NCI-H146 (cell line): ENCODE measurements around the gene CNDP2.
"Not testable (repeated sequence)": the region's sequence is repeated elsewhere in the genome, so short reads cannot be mapped to it uniquely, and the experiment has no call there.

Source experiments
- DNase-seq: peaks from one replicate; lab custom pipeline; 2025; lab: John Stamatoyannopoulos, UW

Gene CNDP2

DNA sequence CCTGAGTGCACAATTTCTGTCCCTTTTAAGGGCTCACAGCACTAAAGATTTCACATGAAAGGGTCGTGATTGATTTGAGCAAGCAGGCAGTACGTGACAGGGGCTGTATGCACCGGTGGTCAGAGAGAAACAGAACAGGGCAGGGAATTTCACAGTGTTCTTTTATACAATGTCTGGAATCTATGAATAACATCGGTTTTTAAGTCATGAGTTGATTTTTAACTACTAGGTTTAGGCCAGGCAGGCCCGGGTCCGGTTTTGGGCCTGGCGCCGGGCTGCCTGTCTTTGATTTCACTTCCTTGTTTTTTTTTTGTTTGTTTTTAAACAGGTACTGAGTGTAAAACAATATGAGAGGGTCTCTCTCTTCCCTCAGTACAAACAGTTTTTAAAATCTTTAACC is 4.6 kb downstream of the CNDP2 start:
- not testable (repeated sequence) for DNase-seq

DNA sequence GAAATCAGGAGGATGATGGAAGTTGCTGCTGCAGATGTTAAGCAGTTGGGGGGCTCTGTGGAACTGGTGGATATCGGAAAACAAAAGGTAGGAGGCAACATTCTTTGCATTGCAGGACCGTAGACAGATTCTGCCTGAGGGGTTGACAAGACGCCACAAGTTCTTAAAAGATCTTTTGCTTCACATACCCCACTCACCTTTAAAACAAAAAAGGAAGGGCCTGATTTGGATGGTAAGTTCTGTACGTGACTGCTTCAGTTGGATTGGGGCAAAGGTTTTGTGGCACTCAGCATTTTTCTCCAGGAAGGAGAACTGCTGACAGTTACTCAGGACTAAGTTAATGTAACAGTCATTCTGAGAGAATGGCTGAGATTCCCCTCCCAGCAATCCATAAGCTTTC is 5.2 kb downstream of the CNDP2 start:
- DNase-seq: no peak

DNA sequence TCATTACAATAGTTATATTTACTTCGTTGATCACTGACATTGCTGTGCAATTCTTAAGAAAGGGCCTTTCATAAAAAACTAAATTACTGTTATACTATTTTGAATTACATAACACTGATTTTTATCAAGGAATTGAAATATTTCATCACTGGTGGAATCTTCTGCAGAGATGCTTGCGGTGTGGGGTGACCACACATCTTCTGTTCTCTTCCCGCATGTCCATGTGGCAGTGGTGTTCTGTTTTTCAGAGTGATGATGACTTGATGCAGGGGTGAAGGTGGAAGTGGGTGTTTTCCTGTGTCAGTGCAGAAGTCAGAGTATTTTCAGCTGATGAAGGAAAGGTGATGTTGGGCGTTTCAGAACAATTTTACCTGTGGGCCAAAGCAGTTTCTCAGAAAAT is 7.0 kb downstream of the CNDP2 start:
- DNase-seq: no peak

DNA sequence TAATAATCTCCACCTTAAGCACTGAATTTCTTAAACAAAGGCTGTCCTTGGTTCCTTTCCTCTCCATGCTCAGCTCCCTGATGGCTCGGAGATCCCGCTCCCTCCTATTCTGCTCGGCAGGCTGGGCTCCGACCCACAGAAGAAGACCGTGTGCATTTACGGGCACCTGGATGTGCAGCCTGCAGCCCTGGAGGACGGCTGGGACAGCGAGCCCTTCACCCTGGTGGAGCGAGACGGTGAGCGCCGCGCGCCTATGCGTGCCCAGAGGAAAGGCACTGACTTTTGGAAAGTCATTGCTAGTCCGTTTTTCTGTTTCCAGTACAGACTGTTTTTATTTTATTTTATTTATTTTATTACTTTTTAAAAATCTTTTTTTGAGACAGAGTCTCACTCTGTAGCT is 9.6 kb downstream of the CNDP2 start:
- no peak for DNase-seq

DNA sequence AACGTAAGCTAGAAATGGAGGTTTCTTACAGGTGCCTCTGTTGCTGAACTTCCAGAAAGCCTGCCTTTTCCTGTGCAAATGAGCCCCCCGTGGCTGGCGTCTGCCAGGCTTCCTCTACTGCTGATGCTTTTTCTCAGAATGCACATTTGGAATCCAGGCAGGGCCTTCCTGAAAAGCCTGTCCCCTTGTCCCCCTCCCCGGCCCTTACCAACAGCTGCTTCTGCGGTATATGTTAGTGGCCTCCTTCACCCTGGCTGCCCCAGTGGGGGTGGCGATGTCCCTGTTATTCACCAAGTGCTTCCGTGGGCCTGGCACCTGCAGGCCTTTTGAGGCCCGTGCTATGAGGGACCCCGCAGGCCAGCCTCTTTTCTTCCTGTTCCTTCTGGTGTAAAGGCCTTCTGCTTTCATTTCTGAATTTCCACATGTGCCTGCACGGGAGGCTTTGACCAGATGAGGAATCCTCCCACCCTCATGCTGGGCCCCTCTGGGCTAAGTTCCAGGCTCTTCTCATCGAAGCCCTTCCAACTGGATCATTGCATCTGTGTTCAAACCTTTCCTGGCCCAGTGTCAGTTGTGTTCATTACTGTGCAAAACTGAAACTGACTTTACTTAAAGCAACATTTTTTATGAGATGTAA is 10.4 kb downstream of the CNDP2 start:
- DNase-seq: no peak

DNA sequence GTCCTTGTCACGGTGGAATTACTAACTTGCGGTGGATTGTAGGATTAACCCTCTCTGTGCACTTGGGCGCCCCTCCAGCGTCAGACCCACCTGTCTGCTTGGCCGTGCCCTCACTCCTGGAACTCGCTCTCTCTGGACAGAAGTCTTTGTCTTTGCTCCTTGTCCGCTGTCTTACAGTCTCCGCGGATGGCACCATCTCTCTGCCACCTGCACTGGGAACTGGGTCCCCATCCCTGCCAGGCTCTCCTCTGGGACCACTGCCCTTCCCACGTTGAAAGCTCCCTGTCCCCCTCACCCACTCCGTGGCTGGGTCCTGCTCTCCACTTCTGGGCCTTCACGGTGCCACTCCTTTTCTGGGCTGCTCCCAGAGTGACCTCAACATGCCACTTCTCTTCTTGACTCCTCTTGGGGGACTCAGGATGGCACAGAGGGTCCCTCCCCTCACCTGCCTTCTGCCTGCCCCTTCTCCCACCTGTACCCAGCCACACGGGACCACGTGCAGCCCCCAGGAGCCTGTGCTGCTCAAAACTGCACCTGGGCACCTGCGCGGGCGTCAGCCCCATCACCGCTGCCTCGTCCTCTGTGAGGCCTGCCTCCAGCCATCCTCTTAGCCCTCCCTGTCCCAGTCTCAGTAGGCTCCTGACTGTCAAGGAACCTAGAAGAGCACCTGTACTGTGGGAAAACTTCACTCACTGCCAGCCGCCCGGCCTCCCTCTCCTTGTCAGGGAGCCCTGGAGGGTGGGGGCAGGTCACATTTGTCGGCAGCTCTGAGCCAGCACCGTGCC is 11.1 kb downstream of the CNDP2 start:
- no peak for DNase-seq

DNA sequence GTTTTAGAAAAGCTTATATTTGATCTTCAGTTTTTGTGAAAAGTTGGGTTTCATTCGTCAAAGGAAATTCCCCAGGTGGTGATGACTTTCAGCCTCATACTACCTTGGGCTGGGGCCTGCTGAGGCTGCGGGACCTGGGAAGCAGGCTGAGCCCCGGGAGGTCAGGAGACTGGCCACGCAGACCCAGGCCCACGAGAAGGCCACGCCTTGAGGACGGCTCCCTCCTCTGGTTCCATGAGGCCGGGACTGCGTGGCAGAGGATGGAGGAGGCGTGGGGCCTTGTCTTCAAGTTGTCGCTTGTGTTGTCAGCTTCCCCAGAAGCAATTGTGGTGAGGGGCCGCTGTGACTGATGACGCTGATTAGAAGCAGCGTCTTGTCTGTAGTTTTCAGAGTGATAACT is 11.8 kb downstream of the CNDP2 start:
- DNase-seq: no peak

DNA sequence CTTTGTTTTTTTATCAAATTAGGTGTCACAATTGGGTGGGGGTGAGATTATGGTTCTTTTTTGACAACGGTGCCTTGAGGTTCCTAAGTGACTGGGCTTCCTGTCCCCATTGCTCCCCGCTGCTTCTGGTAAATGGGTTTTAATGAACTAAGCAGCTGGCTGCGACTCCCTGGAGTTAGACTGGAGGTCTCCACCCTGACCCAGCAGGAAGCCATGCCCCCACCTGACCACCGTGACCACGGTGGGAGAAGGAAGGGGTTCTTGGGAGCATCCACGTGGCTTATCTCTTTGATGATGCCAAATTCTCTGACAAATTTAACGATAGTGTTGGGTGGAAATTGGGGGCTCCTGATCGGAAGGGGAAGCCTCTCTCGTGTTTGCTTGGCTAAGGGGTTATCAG is 12.2 kb downstream of the CNDP2 start:
- no peak for DNase-seq

DNA sequence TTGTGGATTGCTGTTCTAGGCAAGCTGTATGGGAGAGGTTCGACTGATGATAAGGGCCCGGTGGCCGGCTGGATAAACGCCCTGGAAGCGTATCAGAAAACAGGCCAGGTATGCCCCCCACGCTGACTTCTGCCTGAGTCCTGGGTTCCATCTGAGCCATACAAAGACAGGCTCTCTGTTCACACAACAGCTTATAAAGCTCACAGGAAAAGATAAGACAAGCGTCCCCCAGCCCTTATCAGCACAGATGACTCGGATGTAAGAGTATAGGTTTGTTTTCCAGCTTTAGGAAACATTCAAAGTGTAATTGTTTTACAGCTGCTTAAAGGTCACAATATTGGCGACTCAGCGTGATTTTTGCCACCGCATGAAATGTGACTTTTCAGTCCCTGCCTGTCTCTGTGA is 12.7 kb downstream of the CNDP2 start:
- DNase-seq: no peak

DNA sequence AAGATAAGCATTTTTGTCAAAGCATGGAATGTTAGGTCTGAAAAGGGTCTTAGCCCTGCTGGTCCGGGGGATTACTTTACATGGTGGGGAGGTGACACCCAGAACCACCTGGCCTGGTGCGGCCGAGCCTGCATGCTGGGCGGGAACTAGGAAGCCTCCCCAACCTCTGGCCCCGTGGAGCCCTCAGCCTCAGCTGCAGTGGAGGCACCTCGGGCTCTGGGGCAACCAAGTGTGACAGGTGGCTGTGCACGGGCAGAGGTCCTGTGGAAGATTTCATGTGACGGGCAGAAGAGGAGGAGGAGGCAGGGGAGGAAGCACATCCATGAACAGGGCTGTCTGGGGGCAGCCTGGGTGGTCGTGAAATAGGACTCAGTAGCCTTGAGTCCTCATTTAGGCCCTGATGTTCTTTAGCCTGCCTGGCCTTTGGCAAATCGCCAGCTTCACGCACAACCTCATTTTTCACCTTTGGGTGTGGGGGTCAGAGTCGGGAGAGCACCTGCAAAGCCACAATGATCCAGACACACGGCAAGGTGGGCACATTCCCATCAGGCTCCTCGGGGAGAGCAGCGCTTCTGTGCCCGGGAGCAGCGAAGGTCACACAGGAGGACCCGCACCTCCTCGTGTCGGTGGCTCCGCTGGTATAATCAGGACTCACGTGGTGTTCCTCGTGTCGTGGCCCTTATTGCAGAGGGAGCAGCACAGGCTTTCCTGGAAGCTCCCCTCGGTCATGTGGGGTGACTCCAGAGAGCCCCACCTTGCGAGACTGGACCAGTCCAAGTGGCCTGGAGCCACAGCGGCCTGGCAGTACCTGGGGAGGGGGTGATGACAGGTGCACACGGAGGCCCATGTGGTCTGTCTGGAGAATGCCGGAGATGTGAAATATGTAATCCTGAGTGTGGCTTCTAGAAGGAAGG is 13.9 kb downstream of the CNDP2 start:
- no peak for DNase-seq

DNA sequence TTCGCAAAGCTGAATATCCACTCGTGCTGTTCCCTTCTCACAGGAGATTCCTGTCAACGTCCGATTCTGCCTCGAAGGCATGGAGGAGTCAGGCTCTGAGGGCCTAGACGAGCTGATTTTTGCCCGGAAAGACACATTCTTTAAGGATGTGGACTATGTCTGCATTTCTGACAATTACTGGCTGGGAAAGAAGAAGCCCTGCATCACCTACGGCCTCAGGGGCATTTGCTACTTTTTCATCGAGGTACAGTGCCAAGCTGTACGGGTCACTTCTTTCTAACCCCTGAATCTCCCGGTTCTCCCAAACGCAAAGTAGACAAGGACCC is 14.6 kb downstream of the CNDP2 start:
- no peak for DNase-seq

DNA sequence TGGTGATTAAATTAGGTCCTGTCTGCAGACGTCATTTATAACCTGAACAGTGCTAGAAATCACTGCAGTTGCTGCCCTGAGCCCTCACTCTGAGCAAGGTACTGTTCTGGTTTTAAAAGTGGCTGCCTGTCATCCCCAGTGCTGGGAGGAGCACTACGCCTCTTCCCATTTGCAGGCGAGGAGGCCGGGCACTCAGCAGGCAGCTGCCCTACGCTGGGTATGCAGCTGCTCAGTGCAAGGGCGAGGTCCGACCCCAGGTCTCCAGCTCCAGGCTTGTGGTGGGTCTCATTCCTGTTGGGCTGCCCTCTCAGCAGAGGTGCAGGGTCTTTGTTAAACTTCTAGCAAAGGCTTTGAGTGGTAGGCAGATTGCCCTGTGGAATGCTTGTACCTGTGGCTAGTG is 15.7 kb downstream of the CNDP2 start:
- no peak for DNase-seq

DNA sequence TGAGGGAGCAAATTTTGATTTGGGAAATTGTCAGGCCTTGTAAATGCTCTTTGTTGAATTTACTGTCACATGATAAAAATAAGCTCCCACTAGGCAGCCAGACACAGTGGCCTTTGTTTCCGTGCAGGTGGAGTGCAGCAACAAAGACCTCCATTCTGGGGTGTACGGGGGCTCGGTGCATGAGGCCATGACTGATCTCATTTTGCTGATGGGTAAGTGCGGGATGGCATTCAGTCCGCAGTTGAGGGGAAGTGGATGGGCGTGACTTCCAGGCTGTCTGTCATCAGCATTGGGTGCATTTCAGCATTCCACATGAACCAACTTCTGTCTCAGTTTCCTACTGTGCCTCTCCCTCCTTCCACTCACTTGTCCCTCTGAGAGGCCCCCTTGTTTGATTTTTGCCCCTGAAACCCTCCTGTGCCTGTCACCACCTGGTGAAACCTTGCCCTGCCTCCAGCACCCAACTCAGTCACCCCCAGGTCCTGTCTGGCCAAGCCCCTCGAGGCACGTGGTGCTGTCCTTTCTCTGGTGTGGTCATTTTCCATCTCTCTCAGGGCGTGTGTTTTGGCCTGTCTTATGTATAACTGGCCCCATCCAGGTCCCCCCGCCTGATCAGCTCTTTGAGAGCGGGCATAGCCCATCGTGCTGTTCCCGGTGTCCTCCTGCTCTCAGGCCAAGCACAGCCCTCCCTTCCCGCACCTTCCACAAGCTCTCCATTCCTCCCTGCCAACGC is 16.3 kb downstream of the CNDP2 start:
- DNase-seq: no peak

DNA sequence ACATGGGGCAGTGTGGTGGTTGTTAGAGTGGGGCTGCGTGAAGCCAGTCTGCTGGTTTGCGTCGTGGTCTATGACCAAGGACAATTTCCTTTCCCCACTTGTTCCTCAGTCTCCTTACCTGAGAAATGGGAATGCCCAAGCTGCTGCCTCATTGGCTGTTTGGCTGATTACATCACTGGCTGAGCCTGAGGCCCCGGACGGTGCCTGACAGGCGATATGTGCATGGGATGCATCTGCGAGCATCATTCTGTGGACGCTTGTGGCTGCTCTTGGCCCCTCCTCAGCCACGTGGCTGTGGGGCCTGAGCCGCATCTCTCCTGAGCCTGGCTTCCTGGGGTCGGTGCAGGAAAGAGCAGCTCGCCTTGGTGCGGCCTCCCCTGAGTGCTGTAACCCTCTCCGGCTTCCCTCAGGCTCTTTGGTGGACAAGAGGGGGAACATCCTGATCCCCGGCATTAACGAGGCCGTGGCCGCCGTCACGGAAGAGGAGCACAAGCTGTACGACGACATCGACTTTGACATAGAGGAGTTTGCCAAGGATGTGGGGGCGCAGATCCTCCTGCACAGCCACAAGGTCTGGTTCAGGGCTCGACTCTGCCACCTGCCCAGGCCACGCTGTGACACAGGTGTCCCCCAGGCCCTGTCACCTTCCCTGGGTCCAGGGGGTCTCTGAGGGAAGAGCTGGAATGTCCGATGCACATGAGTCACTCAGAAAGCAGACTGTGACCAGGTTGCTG is 17.2 kb downstream of the CNDP2 start:
- no peak for DNase-seq

DNA sequence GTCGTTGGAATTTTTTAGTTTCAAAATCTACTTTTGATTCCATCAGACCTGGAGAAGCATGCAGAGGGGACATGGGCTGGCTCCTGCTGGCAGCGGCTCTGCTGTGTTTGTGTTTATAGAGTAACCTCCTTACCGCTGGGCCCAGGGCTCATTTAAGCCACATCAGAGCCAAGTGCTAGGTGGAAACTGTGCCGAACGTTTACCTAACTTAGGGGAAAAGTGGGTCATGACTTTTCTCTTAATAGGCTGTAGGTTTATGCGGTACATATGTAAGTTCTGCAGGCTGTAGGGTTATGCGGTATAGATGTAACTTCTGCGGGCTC is 17.7 kb downstream of the CNDP2 start:
- DNase-seq: no peak

DNA sequence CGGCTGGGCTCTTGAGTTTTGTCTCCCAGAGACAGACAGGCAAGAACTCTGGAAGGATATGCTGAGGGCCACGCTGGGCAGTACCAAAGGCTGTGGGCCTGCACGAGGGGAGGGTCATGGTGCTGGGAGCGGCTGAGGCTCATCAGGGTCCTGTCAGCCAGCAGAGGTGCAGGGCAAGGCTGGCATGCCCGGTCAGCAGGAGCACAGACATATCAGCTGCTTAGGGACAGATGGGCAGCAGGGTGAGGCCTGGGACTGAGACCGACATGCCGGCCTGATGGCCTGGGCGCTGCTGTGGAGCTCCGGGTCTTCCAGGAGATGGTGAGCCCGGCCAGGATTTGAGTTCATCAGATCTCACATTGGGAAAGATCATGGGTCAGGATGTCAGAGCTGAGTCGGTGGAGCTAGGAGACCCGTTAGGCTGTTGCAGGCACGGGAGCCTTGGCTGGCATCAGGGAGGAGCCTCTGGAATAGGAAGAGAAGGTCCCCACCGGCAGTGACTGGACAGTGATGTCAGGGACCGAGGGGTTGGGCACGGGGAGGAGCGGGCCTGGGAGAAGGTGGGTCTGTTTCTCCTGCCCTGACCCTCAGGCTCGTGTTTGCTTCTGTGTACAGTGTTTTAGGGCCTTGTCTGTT is 18.8 kb downstream of the CNDP2 start:
- DNase-seq: no peak

DNA sequence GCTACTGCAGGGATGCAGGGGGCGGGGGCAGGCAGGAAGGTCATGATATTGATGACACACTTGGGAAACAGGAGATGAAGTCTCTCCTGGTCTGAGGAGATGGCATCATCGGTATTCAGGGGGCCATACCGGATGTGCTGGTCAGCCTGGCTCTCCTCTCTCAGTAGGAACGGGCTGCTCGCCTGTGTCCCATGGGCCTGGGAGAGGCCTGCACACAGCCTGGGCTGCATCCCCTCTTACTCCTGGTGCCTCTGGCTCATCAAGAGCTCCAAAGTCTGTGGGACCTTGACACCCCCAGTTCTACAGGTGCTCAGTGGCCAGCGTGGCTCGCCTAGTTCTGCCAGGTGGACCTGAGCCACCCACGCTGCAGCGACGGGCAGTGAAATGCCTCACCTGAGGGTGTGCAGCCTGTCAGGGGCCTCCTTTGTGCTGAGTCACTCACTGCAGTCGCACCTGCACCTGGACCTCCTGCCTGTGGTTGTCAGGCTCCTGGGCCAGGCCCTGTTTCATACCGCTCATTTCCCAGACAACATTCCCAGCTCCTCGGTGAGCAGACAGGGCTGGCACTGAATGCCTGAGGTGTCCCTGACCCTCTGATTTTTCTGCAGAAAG is 19.6 kb downstream of the CNDP2 start:
- no peak for DNase-seq

DNA sequence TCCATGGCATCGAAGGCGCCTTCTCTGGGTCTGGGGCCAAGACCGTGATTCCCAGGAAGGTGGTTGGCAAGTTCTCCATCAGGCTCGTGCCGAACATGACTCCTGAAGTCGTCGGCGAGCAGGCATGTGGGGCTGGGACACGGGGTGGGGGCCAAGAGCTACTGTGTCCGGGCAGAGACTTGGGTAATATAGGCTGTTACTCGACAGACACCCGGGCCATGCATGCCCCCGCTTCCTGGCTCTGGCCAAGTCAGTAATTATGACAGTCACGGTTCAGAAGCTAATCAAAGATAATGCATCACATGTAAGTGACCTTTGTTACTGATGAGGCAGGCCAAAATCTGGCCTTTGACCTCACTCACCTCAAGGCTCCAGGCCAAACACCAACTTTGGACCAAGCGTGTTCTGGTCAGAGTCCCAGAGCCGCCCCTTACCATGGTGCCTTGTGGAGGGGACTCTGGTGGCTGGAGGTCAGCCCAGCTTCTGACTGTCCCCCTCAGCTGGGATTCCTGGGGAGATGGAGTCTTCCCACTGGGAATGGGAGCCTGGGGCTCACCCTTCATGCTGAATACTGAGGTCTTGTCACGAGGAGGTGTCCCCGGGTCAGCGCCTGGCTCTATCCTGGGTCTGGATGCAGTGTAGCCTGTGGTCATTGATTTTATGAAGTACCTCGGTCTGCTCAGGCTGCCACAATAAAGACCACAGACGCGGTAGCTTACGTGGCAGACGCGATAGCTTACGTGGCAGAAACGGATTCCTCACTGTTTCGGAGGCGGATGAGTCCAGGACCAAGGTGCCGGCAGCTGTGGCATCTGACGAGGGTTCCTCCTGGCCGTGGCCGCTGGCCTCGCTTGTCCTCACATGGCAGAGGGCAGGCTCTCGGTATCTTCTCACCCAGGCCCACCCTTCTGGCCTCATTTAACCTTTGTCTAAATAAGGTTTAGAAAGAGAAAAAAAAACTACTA is 20.4 kb downstream of the CNDP2 start:
- no peak for DNase-seq

DNA sequence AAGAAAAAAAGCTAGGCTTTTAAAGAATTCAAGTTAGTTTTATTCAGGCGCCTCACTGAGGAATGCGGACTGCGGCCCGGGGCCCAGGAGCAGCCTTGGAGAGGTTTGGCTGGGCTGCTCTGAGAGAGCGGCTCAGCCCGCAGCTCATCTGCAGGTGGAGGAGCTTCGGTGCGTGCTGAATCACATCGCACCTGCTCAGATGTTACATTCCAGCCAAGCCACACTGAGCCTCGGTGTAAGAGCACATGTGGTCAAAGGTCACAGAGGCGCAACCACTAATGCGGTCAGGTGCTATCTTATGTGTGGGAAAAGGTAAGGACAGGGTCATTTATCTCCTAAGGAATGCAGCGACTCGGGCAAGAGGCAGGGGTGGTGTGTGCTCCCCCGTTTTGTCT is 21.1 kb downstream of the CNDP2 start:
- DNase-seq: no peak
